Osteoblast (primary cell): ENCODE data around the gene MAD1L1. TPM values are rescaled to one million over a fixed set of nuclear protein-coding genes. Genes with fewer than 3 reads are reported as not detected.
A peak's percentile ranks its signal among the peaks of the same experiment; 100 is the strongest.

Experiments used
- DNase-seq: peaks from one replicate; pipeline ENCODE4 v3.0.0; 2011; ENCODE audit warnings: low spot score, mixed read lengths; ENCODE audit not compliant: insufficient read length; ENCODE audit errors: missing footprints
- H2AFZ ChIP-seq: 2 replicates; pipeline ENCODE4 v1.6.0; 2011; ENCODE audit warnings: mild to moderate bottlenecking, low read length
- H3K27ac ChIP-seq: 2 replicates; pipeline ENCODE4 v1.5.1; 2011; ENCODE audit warnings: mild to moderate bottlenecking, low read depth, low read length, moderate library complexity
- H3K27me3 ChIP-seq: 2 replicates; pipeline ENCODE4 v1.6.0; 2012; ENCODE audit warnings: mild to moderate bottlenecking, control low read depth, inconsistent platforms, low read length, moderate library complexity; ENCODE audit not compliant: insufficient read depth
- H3K36me3 ChIP-seq: 2 replicates; pipeline ENCODE4 v1.5.1; 2011; ENCODE audit warnings: mild to moderate bottlenecking, low read length, control low read depth, moderate library complexity; ENCODE audit not compliant: insufficient read depth
- H3K4me1 ChIP-seq: 2 replicates; pipeline ENCODE4 v1.5.1; 2011; ENCODE audit warnings: mild to moderate bottlenecking, low read length, control low read depth, moderate library complexity; ENCODE audit not compliant: insufficient read depth
- H3K4me2 ChIP-seq: 2 replicates; pipeline ENCODE4 v1.6.0; 2011; ENCODE audit warnings: mild to moderate bottlenecking, low read length; ENCODE audit not compliant: insufficient read depth
- H3K4me3 ChIP-seq: fragments of 200-600 bp; sonication (generic); 3 replicates; pipeline ENCODE4 v1.5.1; 2012; ENCODE audit warnings: mild to moderate bottlenecking, low read length, inconsistent platforms; ENCODE audit not compliant: insufficient read depth
- H3K79me2 ChIP-seq: 2 replicates; pipeline ENCODE4 v1.6.0; 2012; ENCODE audit warnings: mild to moderate bottlenecking, low read length, control low read depth, inconsistent platforms; ENCODE audit not compliant: insufficient read depth
- H3K9me3 ChIP-seq: 2 replicates; pipeline ENCODE4 v1.5.1; 2011; ENCODE audit warnings: low read depth, low read length, control low read depth
- H4K20me1 ChIP-seq: 2 replicates; pipeline ENCODE4 v1.6.0; 2012; ENCODE audit warnings: mild to moderate bottlenecking, low read length, control low read depth; ENCODE audit not compliant: insufficient read depth
- CTCF ChIP-seq: IDR thresholded peaks from 2 replicates; pipeline ENCODE4 v1.5.1; 2011; ENCODE audit warnings: mild to moderate bottlenecking, low read depth, low read length, moderate library complexity; ENCODE audit errors: extremely low read depth
- total RNA-seq: library from RNA; depleted of rRNA; stranded (reverse); fragments of >200 nt; gene quantifications from 2 replicates; pipeline ENCODE4 v1.2.3, GENCODE V29; 2012

The MAD1L1 gene
- total RNA-seq, 1 donor = 66.2 TPM

- DNase-seq = peak; percentile 98
- H3K27me3 ChIP-seq = no peaks in the 10 kb centered on the region
- H3K4me1 ChIP-seq = peaks cover 13% of the 10 kb centered on the region
- TF ChIP-seq CTCF = no peak
- H3K36me3 ChIP-seq = no peaks in the 10 kb centered on the region
- H3K9me3 ChIP-seq = no peaks in the 10 kb centered on the region
- no peak overlapping the region for H3K27ac ChIP-seq
- H3K79me2 ChIP-seq = peaks cover 10% of the 10 kb centered on the region
- H3K4me2 ChIP-seq = no peak overlapping the region
- no peak overlapping the region for H3K4me3 ChIP-seq
- H4K20me1 ChIP-seq = no peaks in the 10 kb centered on the region
- no peak overlapping the region for H2AFZ ChIP-seq
These were observed 133.4 kb downstream of the MAD1L1 start for GRCh38 chr7:2099048-2099957.

GRCh38 chr7:2098496-2098895 is 134.2 kb downstream of the MAD1L1 start:
- H3K4me1 ChIP-seq = peaks cover 6% of the 10 kb centered on the region
- DNase-seq = no peak
- peaks cover 10% of the 10 kb centered on the region for H3K79me2 ChIP-seq
- TF ChIP-seq CTCF = no peak
- no peaks in the 10 kb centered on the region for H3K27me3 ChIP-seq
- H3K4me2 ChIP-seq = no peak overlapping the region
- no peak overlapping the region for H2AFZ ChIP-seq
- H4K20me1 ChIP-seq = no peaks in the 10 kb centered on the region
- no peaks in the 10 kb centered on the region for H3K36me3 ChIP-seq
- H3K27ac ChIP-seq = no peak overlapping the region
- no peak overlapping the region for H3K4me3 ChIP-seq
- H3K9me3 ChIP-seq = no peaks in the 10 kb centered on the region

- no peaks in the 10 kb centered on the region for H3K27me3 ChIP-seq
- no peaks in the 10 kb centered on the region for H4K20me1 ChIP-seq
- H3K36me3 ChIP-seq = no peaks in the 10 kb centered on the region
- no peak overlapping the region for H3K4me3 ChIP-seq
- no peak for TF ChIP-seq CTCF
- no peaks in the 10 kb centered on the region for H3K9me3 ChIP-seq
- no peak overlapping the region for H2AFZ ChIP-seq
- no peak overlapping the region for H3K27ac ChIP-seq
- peaks cover 6% of the 10 kb centered on the region for H3K4me1 ChIP-seq
- no peak for DNase-seq
- peaks cover 7% of the 10 kb centered on the region for H3K79me2 ChIP-seq
- H3K4me2 ChIP-seq = no peak overlapping the region
These were observed 134.7 kb downstream of the MAD1L1 start for GRCh38 chr7:2098056-2098455.

- H3K4me2 ChIP-seq = no peak overlapping the region
- H3K4me1 ChIP-seq = peaks cover 6% of the 10 kb centered on the region
- H3K9me3 ChIP-seq = no peaks in the 10 kb centered on the region
- no peak overlapping the region for H2AFZ ChIP-seq
- no peaks in the 10 kb centered on the region for H3K36me3 ChIP-seq
- no peak overlapping the region for H3K27ac ChIP-seq
- peaks cover 5% of the 10 kb centered on the region for H3K79me2 ChIP-seq
- no peak for TF ChIP-seq CTCF
- H3K4me3 ChIP-seq = no peak overlapping the region
- DNase-seq = no peak
- no peaks in the 10 kb centered on the region for H4K20me1 ChIP-seq
- no peaks in the 10 kb centered on the region for H3K27me3 ChIP-seq
These were observed 135.3 kb downstream of the MAD1L1 start for GRCh38 chr7:2097492-2097891.
